ENCODE data around the gene KRTAP5-1.

The KRTAP5-1 gene

DNA sequence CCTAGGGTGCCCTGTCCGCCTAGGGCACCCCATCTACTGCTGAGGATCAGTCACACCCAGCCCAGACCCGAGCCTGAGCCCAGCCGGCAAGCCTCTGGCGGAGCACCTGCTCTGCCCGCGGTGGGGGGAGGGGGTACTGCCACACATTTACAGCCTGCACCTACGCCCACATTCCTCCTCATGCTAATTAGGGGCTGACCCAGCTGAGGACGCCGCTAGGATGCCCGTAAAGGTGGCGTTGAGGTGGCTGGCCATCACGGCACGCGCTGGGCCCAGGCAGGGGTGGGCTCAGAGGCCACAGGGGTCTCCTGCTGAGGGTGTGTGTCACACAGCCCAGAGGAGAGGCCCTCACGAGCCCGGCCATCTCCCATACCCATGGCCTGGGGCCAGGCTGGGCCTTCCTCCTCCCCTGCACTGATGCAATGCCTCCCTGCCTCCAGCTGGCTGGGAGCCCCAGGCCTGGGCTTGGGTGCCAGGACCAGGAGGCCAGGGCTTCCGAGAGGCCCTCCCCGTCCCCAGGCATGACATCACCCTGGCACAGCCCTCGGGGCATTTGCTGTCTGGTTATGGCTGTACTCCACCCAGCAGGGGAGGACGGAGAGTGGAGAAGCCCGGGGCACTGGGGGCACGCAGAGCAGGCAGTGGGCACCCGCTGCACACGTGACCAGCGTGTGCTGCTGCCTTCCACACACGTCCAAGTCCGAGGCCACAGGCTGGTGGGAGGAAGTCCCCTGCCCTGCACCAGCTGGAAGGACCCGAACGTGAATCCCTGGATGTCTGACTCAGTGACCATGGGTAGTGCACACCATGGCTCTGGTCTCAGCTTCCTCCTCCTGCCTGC, 25.8 kb downstream of the KRTAP5-1 start:
- DNase-seq (ENCODE audit: low spot score), result peak; percentile 87

DNA sequence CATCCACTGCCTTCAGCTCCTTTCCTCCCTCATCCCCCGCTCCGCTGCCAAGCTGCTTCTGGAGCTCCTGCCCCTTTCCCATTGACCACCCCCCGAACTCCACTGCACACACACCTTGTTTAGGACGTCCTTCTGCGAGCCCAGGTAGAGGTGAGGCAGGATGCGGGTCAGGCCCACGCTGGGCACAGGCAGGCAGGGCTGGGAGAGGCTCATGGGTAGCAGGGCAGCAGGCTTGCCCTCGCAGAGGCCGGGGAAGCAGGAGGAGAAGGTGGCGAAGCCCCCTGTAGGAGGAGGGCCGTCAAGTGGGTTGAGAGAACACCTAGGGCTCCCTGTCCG, 26.3 kb downstream of the KRTAP5-1 start:
- DNase-seq (ENCODE audit: low spot score), result no peak

DNA sequence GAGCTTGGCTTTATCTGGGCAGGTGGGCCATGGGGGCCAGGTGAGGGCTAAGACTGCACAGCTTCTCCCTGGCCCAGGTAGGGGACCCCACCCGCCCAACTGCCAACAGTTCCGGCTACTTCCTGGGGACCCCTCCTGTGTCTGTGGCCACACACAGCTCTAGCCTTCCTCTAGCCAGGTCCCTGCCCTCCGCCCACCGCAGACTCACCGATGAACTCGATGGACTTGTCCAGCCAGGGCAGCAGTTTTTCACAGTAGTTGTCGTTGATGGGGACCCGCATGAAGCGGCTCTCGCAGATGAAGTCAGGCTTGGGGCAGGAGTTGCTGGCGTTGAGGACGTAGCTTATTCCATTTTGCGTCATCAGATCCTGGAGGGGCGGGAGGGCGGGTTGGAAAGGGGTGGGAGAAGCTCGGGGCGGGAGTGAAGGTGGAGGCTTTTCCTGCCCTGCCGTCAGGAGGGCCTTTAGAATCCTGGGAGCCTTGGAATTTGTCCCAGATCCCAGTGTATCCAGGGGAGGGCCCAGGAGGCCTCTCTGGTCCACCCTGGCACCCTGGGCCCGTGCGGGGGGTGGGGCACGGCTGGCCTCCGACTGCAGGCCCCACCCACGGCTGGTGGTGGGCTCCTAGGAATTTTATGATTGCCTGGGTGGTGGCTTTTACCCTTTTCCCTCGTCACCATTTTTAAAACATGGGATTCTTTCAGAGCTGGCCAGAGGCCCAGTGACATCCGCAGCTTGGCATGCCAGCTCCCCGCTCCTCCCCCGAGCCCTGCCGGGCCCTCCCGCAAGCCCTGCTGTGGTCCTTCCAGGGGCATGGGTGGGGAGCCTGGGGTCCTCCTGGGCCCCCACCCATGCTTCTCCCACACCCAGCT, 26.9 kb downstream of the KRTAP5-1 start:
- peak; percentile 96 for DNase-seq (ENCODE audit: low spot score)

DNA sequence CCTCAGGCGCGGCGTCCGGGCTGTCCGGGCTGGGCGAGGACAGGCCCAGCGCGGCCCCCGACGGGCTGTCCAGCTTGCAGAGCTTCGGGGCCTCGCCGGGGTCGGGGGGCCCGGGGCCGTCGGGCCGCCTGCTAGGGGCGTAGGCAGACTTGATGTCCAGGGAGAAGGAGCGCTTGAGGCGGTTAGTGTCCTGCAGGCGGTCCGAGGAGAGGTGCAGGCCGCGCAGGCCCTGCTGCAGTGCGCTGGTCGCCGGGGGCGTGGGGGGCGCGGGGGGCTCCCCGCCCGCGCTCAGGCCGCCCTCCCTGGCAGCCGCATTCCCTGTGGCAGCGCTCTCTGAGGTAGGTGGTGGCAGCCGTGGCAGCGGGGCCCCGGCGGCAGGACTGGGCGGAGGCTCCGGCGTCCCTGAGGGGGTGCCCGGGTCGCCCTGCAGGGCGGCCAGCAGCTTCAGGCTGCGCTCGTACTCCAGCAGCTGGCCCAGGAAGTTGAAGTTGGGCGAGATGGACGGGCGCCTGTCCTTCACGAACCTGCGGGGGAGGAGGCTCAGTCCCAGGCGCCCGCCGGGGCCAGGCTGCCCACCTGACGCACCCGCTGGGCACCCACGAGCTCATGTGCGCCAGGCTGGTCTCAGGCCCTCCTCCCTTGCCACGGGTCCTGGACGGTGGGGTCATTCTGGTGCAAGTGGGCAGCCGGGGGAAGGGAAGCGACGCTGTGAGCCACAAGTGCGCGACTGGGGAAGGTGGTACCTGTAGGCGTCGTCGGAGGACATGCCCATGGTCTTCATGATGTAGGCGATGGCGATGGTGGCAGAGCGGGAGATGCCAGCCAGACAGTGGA, 27.8 kb downstream of the KRTAP5-1 start:
- no peak for DNase-seq (ENCODE audit: low spot score)

DNA sequence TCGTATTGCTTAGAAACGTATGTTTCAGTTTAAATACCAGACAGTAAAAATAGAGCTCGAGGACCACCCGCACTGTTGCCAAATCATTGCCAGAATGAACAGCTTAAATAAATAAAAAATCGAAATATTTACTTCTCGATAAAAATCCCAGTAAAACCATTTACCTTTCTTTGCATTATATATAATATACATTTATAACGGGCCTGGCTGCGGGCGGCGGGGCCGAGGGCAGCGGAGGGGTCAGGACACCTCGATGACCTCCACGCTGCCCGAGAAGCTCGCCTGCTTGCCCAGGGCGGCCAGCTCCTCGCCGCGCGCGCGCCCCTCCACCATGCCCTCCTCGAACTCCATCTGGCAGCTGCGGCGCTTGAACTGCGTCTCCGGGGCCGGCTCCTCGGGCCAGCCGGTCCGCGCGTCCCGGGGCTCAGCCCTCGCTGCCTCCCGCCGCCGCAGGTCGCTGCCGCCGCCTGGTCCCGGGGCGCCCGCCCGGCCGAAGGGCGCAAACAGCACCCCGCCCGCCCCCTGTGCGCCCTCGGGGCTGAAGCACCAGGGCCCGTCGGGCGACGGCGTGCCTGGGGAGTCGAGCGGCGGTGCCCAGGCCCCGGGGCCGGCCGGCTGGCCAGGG, 28.7 kb downstream of the KRTAP5-1 start:
- no peak for DNase-seq (ENCODE audit: low spot score)

DNA sequence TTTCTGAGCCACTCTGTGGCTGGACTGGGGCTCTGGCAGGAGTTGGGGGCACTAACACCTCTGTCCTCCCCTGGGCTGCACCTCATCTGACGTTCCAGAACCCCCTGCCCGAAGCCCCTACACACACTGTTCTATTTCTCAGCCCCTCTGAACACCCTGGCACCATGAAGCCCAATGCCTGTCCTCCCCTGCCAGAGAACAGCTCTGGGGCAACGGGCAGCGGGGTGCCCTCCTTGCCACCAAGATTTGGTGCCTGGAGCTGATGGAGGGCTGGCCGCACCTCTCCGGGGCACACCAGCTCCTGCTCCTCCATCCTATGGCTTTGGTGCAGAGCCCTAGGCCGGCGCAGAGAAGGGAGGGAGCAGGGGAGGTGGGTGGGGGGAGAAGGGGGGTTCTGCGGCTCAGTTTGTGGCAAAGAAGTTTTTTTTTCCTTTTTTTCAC, 29.4 kb downstream of the KRTAP5-1 start:
- no peak for DNase-seq (ENCODE audit: low spot score)

DNA sequence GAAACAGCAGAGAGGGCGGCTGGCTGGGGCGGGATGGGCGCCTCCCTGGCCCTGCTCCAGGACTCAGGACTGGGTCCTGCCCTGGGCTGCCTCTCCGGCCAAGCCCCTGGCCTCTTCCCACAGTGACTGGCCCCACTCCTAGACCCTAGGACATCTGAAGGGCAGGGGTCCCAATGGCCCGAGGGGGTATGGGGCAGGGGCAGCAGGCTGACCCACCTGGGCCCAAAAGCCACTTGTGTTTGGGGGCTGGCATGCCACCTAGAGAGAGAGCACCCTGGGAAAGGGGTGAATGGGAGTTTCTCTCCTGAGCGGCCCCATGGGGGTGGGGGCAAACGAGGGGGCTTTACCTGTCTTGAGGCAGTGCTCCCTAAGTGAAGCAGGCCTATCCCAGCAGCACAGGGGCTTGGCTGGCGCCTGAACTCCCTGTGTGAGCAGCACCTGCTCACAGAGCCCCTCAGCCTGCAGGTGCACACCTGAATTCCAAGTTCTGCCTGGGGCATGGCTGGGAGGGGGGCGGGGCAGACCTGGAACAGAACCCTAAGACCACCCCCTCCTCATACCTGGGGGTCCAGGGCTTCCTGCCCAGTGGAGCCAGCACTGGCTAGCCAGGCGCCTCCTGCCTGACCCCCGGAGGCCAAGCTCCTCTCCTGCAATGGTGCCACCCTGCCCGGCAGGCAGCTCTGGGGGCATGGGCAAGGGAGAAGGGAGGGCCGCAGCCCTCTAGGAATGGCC, 29.9 kb downstream of the KRTAP5-1 start:
- no peak for DNase-seq (ENCODE audit: low spot score)

DNA sequence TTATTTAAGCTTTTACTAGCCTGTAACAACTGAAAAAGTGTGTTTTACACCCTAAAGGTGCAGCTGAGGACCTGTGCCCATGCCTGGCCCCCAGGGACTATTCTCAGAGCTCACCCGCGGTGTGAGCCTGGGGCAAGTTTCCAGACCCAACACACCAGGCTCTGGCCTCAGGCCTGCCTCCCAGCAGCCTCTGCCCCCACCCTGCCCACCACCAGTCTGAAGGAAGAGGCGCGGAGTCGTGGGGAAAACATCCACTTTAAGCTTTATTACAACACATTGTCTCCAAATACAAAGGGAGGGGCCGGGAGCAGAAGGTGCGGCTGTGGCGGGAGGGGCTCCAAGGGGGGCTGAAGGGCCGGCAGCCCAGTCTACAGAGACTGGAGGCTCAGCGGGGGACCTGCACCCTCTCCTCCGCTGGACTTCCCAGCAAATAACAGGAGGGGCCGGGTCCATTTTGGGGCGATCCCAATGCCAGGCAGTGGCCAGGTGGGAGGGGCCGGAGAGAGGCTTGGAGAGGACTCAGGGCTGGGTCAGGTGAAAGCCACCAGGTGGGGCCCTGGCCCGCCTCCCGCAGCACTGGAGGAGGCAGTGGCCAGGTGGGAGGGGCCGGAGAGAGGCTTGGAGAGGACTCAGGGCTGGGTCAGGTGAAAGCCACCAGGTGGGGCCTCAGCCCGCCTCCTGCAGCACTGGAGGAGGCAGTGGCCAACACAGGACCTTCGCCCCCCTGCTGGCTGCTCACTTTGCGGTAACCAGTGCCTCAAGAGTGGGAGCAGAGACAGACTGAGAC, 31.1 kb downstream of the KRTAP5-1 start:
- no peak for DNase-seq (ENCODE audit: low spot score)

DNA sequence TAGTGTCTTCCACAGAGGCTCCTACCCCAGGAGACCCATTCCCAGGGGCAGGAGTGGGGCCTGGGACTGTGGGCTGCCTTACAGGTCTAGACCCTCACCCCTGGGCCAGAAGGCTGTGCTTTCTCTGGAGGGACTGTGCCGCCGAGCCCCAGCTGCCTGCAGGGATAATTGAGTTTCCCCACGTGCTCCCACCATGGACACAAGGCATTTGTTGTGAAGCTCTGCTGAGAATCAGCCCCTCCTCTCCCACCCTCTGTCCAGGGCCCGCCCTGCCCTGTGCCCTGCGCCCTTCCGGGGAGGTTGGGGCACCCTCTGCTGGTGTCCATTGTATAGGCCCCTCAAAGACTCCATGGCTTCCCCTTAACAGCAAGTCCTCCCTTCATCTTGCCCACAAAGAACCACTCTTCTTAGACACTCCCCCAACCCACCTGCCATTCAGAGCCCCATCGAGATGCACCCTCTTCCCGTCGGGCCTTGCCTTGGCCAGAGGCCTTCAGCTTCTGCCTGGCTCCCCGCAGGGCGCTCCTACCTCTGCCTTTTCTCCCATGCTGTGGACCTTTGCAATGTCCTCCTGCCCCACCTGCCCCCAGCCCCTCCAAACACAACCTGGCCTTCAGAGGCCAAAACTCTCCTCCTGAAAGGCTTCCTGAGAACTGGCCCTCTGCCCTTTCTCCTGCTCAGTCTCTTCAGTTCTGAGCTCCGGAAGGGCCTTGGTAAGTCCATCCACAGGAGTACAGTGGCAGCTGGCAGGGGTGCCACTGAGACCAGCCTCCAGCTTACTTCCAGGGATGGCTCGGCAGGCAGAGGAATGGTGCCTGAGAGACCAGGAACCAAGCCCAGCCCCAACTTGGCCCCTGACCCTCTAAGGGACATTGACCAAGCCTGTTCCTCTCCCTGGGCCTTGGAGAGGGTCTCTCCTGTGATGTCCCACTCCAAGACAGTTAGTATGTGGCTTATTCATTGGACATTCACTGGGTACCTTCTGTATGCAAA, 35.4 kb downstream of the KRTAP5-1 start:
- DNase-seq (ENCODE audit: low spot score), result no peak

DNA sequence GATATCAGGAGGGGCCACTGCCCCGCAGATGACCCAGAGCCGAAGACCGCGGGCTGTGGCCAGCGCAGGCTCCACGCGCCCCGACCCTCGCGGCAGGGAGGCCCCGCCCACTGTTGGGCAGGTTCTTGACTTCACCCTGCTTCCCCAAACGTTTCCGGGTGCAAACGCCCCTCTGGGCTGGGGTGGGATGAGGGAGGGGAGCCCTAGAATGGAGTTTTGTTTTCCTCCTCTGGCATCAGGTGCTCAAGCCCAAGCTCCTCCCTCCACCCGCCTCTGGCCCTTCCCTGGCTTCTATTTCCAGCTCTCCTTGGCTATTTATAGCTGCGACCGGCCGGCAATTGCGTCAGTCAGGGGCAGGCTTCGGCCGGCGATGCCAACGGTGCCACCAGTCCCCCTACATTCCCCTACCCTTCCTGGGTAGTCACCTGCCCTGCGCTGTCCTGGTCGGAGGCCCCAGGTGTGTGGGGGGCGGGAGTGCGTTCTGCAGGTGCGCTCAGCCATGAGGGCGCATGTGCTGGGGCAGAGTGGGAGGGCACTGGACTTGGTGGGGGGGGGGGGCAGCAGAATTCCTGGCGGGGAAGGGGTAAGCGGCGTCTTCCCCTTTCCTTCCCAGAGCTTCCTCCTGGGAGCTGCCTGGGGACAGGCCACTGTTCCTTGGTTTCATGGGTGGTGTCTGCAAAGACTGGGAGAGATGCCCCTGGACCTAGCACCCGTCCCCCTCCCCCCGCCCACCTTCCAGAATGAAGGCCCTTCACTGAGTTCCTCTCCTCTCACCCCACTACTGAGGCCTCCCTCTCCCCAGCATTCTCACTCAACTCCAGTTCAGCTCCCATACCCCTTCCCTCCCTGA, 36.6 kb downstream of the KRTAP5-1 start:
- peak; percentile 90 for DNase-seq (ENCODE audit: low spot score)

DNA sequence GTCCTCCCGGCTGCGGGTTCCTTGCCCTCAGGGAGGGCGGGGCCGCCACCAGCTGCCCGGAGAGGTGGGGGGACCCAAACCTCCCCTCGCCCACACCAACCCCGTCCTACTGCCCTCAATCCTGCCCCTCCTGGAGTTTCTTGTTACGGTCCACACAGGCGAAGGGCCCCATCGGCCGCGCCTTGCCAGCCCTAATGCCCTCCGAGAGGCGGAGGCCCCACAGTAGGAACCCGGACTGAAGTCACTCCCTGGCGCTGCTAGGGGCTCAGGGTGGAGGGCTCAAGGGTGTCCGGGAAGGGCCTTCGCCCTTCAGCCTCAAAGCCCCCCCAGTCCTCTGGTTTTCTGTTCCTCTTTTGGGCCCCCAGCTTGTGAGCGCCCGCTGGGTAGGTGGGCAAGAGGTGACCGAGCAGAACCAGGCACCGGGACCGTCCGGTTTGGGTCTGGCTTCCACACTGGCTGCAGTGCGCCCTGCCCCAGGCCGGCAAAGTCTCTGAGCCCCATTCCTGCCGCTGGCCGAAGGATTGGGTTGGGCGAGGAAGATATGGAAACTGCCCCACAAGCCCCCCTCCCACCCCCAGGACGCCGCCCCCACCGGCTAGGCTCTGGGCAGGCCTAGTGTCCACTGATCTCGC, 37.5 kb downstream of the KRTAP5-1 start:
- no peak for DNase-seq (ENCODE audit: low spot score)

DNA sequence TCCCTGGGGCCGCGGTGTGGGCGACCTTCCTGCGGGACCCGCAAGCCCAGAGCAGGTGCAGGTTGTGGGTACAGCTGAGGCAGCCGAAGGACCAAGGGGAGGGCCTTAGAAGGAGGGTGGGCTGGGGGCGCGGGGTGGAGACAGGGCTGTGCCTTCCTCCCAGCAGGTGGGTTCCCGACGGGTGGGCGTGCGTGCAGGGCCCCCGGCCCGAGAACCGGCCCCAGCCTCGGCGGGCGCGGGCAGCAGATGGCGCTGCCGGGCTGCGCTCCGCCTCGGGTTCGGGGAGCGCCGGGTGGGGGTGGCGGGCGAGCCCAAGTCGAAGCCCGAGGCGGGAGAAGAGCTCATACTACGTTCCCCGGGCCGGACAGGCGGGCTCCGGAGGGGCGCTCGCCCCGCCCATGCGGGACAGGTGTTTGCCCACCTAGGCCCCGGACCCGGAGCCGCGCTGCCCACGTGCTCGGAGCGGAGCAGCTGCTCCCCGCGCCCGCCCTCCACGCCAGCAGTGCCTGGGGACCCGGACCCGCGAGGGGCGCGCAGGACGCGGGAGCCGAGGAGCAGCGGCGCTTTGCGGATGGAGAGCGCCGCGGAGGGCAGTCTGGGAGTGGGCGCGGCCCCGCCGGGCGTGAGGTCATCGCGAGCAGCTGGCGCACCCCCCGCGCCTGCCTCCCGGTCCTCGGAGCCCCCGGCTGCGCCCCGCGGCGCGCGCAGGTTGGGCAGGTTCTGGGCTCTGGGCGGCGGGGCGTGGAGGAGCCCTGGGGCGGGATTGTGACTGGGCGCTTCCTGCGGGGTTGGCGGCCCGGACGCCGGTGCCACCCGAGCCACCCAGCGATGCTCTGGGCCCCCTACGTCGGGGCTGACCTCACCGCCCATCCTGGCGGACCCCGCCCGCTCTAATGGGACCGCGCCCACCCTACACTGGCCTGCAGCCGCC, 38.3 kb downstream of the KRTAP5-1 start:
- peak; percentile 86 for DNase-seq (ENCODE audit: low spot score)

DNA sequence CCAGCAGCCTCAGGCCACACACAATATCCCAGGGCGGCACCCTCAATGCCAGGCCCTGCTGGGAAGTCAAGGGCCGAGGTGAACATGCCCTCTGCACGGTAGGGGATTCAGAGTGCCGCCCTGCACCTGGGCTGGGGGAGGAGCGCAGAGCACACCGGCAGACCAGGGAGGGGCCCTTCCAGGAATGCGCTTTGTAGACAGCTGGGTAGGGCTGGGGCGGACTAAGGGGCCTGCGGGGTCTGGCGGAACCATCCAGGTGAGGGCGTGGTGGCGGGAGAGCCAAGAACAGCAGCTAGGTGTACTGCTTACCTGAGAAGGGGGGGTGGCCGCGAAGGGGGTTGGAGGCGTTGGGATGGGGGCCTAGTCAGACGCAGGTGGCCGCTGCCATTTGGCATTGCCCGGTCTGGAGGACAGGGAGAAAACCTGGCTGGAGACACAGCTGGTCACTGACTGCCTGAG, 39.0 kb downstream of the KRTAP5-1 start:
- no peak for DNase-seq (ENCODE audit: low spot score)

DNA sequence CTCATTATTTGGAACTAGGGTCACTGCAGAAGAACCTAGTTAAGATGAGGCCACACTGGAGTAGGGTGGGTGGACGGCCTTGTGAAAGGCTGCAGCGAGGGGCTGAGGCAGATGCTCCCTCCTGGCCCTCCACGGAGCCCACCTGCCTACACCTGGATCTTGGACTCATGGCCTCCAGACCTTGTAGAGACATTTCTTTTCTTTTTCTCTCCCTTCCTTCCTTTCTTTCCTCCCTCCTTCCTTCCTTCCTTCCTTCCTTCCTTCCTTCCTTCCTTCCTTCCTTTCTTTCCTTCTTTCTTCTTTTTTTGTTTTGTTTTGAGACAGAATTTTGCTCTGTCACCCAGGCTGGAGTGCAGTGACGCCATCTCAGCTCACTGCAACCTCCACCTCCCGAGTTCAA, 39.7 kb downstream of the KRTAP5-1 start:
- DNase-seq (ENCODE audit: low spot score), result no peak

DNA sequence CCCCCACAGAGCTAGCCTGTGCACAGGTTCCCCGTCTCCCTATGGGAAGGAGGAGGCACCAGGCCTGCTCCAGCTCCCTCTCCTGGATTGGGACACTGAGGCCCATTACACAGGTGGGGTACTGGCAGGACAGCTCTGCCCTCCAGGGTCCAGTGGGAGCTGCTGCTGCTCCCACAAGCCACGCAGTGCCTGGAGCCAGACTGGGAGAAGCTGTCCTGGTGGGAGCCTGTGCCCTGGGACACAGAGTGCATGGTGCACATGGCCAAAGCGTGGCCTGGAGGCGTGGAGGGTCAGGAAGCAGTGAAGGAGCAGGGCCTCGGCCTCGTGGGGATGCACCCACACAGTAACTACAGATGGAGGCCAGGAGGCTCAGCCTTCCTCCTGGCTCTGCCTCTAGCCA, 40.5 kb downstream of the KRTAP5-1 start:
- DNase-seq (ENCODE audit: low spot score), result no peak

DNA sequence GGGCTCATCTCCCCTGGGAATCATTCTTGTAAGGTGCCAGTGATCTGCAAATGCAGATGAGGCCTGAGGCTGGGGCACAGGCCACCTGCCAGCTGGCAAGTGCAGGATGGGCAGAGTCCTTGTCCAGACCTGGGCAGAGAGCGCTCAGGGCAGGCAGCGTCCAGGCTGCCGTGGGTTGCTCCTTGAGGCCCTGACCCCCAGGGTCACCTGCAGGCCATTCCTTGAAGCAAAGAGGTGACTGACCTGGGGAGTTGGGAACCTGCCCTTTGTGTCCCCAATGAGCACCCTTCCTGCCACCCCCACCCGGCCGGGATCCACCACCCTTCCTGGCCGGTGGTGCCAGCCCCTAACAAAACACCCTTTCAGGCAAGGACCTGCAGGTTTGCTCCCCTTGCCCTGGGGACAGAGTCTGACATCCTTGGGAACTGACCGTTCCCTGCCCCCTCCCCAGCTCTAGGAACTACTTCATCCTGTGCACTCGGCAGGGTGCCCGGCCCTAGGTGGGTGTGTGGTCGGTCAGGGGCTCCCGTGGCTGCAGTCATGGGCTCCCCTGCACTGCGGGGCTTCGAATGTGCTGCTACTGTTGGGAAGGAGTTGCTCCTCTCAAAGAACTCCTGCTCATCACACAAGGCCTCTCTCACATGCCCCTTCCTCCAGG, 41.3 kb downstream of the KRTAP5-1 start:
- DNase-seq (ENCODE audit: low spot score), result no peak

All from hepatic stellate cell (primary cell).